ENCODE results near the gene PRSS38. TPM values are rescaled to one million over a fixed set of nuclear protein-coding genes. Genes with fewer than 3 reads are reported as not detected.

The PRSS38 gene
- total RNA-seq, 1 donor from 2014 or later = not detected

DNA sequence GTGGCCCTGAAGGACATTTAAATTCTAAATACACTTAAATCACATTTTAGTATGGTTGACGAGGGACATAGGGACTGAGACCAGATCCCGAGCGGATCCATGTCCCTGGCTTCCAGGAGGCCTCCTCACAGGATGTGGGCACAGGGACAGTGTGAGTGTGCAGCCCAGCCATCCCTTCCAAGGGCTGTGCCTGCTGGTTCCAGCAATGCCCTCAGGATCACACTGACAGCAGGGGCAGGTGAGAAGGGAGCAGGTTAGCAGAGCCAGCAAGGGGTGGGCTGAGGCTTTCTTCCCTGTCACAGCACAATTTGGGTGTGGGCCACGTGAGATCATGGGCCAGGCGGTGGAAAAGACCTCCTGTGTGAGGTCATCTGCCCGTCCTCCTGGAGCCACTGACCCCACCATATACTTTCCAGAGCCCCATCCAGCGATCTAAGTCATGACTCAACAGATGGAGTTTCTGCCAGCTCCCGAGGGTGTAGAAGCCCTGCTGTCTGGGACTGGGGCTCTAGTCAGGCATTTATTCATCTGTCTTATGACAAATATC, 37.0 kb upstream of the PRSS38 start:
- H3K27ac ChIP-seq (ENCODE audit: low read depth, low read length) = no peak overlapping the region
- no peak overlapping the region for H3K4me3 ChIP-seq (ENCODE audit: low read length in 3 of 3)
- peaks cover 13 to 25% (median 19%) of the 10 kb centered on the region in 3 donors for H3K4me1 ChIP-seq (ENCODE audit: control insufficient read depth in 3 of 3, insufficient read depth in 3 of 3, low read length in 3 of 3)
- no peaks in the 10 kb centered on the region for H3K27me3 ChIP-seq (ENCODE audit: control insufficient read depth in 3 of 3, insufficient read depth in 3 of 3, low read length in 3 of 3)
- no peaks in the 10 kb centered on the region for H3K9me3 ChIP-seq (ENCODE audit: control insufficient read depth in 3 of 3, low read length in 3 of 3)
- peaks cover 5 to 19% (median 15%) of the 10 kb centered on the region in 3 donors for H3K36me3 ChIP-seq (ENCODE audit: control insufficient read depth in 3 of 3, insufficient read depth in 3 of 3, low read length in 3 of 3)
- no peak overlapping the region for H3K9ac ChIP-seq (ENCODE audit: low read depth in 1 of 3, low read length in 3 of 3)

DNA sequence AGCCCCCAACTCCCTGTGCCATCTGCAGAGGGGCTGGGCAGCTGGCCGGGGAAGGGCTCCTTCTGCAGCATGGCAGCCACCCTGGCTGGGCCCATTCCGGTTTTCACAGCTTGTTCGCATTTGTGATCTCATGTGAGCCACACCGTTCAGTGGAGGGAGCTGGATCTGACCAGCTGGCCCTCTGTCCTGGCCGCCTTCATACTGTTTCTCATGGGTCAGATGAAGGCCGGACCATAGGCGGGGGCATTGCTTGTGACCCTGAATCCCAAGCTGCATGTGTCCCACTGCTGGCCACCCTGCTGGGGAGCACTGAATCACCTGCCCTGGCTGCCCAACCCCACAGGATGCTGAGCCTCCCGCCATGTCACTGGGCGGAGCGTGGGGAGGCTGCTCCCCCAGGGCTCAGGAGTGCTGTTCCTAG, 36.4 kb upstream of the PRSS38 start:
- peaks cover 13 to 25% (median 19%) of the 10 kb centered on the region in 3 donors for H3K4me1 ChIP-seq (ENCODE audit: control insufficient read depth in 3 of 3, insufficient read depth in 3 of 3, low read length in 3 of 3)
- H3K9ac ChIP-seq (ENCODE audit: low read depth in 1 of 3, low read length in 3 of 3) = peak overlapping the region in 1 of 3 donors; percentile 16
- H3K36me3 ChIP-seq (ENCODE audit: control insufficient read depth in 3 of 3, insufficient read depth in 3 of 3, low read length in 3 of 3) = peaks cover 5 to 16% (median 14%) of the 10 kb centered on the region in 3 donors
- H3K4me3 ChIP-seq (ENCODE audit: low read length in 3 of 3) = no peak overlapping the region
- no peaks in the 10 kb centered on the region for H3K27me3 ChIP-seq (ENCODE audit: control insufficient read depth in 3 of 3, insufficient read depth in 3 of 3, low read length in 3 of 3)
- H3K9me3 ChIP-seq (ENCODE audit: control insufficient read depth in 3 of 3, low read length in 3 of 3) = no peaks in the 10 kb centered on the region
- H3K27ac ChIP-seq (ENCODE audit: low read depth, low read length) = no peak overlapping the region

DNA sequence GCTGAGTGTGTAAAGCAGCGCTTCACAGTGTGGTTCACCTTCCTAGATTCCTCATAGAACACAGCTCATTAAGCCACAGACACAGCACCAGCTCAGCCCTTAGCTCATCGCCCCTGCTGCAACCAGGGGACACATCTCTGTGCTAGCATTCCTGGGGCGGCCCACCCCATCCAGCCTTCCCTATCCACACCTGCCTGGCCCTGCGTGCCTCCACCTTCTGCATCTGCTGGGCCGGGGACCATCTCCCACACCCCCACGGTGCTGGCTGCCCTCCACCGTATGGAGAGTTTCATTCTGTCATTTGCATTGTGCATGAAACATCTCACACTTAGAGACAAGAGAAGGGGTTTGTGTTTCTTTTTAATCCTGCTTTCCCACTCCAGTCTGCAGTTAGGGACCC, 35.8 kb upstream of the PRSS38 start:
- Histone ChIP-seq H3K27ac (ENCODE audit: low read depth, low read length) (no peak overlapping the region), H3K9me3 (ENCODE audit: control insufficient read depth in 3 of 3, low read length in 3 of 3) (no peaks in the 10 kb centered on the region), H3K9ac (ENCODE audit: low read depth in 1 of 3, low read length in 3 of 3) (no peak overlapping the region), H3K27me3 (ENCODE audit: control insufficient read depth in 3 of 3, insufficient read depth in 3 of 3, low read length in 3 of 3) (no peaks in the 10 kb centered on the region), H3K36me3 (ENCODE audit: control insufficient read depth in 3 of 3, insufficient read depth in 3 of 3, low read length in 3 of 3) (peaks cover 5 to 13% (median 9%) of the 10 kb centered on the region in 3 donors), H3K4me3 (ENCODE audit: low read length in 3 of 3) (no peak overlapping the region), H3K4me1 (ENCODE audit: control insufficient read depth in 3 of 3, insufficient read depth in 3 of 3, low read length in 3 of 3) (peaks cover 13 to 21% (median 15%) of the 10 kb centered on the region in 3 donors)

DNA sequence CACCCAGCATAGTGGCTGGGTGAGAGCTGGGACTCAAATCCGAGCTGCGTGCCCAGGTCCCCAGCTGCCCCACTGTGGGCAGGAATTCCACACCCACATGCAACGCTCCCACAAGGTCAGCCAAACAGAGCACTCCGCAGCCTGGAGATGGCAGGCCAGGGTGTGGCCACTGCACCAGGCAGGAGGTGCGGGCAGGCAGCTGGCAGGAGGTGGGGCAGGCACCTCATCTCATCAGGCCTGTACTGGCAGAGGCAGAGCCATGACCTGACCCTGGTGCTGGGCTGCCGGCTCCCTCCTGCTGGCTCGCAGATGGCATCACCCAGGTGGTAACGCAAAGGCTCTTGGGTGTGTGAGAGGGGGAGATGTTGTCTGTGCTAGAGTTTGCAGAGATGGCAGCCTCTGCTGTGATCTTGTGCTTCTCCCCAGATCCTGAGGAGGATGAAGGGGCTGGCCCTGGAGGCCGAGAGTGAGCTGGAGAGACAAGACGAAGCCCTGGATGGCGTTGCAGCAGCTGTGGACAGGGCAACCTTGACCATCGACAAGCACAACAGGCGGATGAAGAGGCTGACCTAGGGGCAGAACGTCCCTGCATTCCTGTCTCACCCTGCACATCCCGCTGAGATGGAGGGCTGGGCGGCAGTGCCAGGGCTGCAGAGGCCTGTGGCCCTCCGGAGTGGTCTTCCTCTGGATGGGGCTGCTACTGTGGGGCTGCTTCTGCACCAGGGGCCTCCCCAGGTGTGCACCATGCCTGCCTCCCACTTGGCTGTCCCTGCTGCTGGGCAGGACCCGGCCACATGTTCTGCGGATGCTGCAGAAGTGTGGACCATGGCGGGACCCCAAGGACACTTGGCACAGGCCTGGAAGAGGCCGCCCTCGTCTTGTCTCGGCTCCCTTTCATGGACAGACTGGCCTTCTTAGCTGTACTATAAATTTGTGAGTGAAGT, 35.1 kb upstream of the PRSS38 start:
- Histone ChIP-seq H3K4me3 (ENCODE audit: low read length in 3 of 3) (no peak overlapping the region), H3K27ac (ENCODE audit: low read depth, low read length) (no peak overlapping the region), H3K36me3 (ENCODE audit: control insufficient read depth in 3 of 3, insufficient read depth in 3 of 3, low read length in 3 of 3) (peaks cover 5 to 13% (median 9%) of the 10 kb centered on the region in 3 donors)

DNA sequence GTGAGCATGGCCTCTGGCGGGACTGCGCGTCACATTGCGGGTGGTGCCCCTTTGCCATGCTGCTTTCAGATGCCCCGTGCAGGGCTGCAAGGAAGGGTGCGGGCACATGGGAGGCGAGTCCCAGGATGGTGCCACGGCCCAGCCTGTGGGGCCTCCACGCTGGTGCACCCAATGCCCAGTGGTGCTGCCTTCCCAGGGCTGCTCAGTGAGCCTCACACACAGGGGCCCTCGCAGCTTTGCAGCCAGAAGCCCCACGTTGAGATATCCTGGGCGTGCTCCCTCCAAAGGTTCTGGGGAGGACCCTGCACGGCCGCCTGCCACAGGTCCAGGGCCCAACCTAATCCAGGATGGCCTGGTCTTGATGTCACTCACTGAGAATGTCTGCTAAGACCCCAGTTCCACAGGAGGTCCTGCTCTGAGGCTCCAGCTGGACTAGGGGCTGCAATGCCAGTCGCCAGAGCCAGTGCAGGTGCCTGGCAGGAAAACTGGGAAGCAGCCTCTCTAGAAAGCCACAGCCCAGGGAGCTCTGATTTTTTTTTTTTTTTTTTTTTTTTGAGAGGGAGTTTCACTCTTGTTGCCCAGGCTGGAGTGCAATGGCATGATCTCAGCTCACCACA, 34.1 kb upstream of the PRSS38 start:
- Histone ChIP-seq H3K36me3 (ENCODE audit: control insufficient read depth in 3 of 3, insufficient read depth in 3 of 3, low read length in 3 of 3) (peaks cover 3 to 6% (median 5%) of the 10 kb centered on the region in 3 donors), H3K9ac (ENCODE audit: low read depth in 1 of 3, low read length in 3 of 3) (no peak overlapping the region), H3K9me3 (ENCODE audit: control insufficient read depth in 3 of 3, low read length in 3 of 3) (no peaks in the 10 kb centered on the region), H3K27ac (ENCODE audit: low read depth, low read length) (no peak overlapping the region), H3K4me1 (ENCODE audit: control insufficient read depth in 3 of 3, insufficient read depth in 3 of 3, low read length in 3 of 3) (peaks cover 12 to 26% (median 21%) of the 10 kb centered on the region in 3 donors), H3K27me3 (ENCODE audit: control insufficient read depth in 3 of 3, insufficient read depth in 3 of 3, low read length in 3 of 3) (peaks cover 0 to 3% (median 0%) of the 10 kb centered on the region in 3 donors), H3K4me3 (ENCODE audit: low read length in 3 of 3) (no peak overlapping the region)

More for the DNA sequence above, 35.1 kb upstream of the PRSS38 start:
- no peaks in the 10 kb centered on the region for H3K9me3 ChIP-seq (ENCODE audit: control insufficient read depth in 3 of 3, low read length in 3 of 3)
- no peaks in the 10 kb centered on the region for H3K27me3 ChIP-seq (ENCODE audit: control insufficient read depth in 3 of 3, insufficient read depth in 3 of 3, low read length in 3 of 3)
- H3K4me1 ChIP-seq (ENCODE audit: control insufficient read depth in 3 of 3, insufficient read depth in 3 of 3, low read length in 3 of 3) = peaks cover 10 to 17% (median 13%) of the 10 kb centered on the region in 3 donors
- no peak overlapping the region for H3K9ac ChIP-seq (ENCODE audit: low read depth in 1 of 3, low read length in 3 of 3)

DNA sequence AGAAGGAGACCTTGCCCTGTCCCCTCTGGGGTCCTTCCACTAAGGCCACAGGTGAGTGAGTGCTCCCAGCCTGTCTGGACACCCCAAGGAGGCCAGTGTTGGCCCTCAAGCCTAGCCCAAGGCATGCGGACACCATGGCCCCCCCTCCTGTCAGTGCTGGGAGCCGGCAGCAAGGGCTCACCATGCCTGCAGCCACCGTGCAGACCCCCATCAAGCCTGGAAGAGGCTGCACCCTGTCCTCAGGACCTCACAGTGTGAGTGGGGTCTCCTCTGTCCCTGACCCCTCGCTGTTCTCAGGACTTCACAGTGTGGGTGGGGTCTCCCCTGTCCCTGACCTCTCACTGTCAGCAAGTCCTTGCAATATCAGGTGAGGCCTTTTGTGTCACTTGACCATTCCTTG, 33.2 kb upstream of the PRSS38 start:
- Histone ChIP-seq H3K27me3 (ENCODE audit: control insufficient read depth in 3 of 3, insufficient read depth in 3 of 3, low read length in 3 of 3) (peaks cover 0 to 3% (median 0%) of the 10 kb centered on the region in 3 donors), H3K4me1 (ENCODE audit: control insufficient read depth in 3 of 3, insufficient read depth in 3 of 3, low read length in 3 of 3) (peaks cover 20 to 34% (median 29%) of the 10 kb centered on the region in 3 donors), H3K4me3 (ENCODE audit: low read length in 3 of 3) (no peak overlapping the region), H3K9me3 (ENCODE audit: control insufficient read depth in 3 of 3, low read length in 3 of 3) (no peaks in the 10 kb centered on the region), H3K27ac (ENCODE audit: low read depth, low read length) (no peak overlapping the region), H3K36me3 (ENCODE audit: control insufficient read depth in 3 of 3, insufficient read depth in 3 of 3, low read length in 3 of 3) (peaks cover 3 to 5% (median 5%) of the 10 kb centered on the region in 3 donors), H3K9ac (ENCODE audit: low read depth in 1 of 3, low read length in 3 of 3) (no peak overlapping the region)

DNA sequence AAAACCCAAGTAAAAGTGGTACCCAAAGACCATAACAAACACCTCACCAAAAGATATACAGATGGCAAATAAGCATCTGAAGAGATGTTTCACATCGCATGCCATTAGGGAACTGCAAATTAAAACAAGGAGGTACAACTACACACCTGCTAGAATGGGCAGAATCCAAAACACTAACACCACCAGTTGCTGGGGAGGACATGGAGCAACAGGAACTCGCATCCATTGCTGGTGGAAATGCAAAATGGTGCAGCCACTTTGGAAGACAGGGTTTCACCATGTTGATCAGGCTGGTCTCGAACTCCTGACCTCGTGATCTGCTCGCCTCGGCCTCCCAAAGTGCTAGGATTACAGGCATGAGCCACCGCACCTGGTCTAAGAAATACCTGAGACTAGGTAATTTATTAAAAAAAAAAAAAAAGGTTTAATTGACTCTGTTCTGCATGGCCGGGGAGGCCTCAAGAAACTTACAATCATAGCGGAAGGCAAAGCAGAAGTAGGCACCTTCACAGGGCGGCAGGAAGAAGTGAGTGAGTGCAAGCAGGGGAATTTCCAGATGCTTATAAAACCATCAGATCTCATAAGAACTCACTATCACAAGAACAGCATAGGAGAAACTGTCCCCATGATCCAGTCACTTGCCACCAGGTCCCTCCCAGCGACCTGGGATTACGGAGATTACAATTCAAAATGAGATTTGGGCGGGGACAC, 30.2 kb upstream of the PRSS38 start:
- Histone ChIP-seq H3K9me3 (ENCODE audit: control insufficient read depth in 3 of 3, low read length in 3 of 3) (no peaks in the 10 kb centered on the region), H3K27ac (ENCODE audit: low read depth, low read length) (no peak overlapping the region), H3K4me1 (ENCODE audit: control insufficient read depth in 3 of 3, insufficient read depth in 3 of 3, low read length in 3 of 3) (peaks cover 19 to 27% (median 24%) of the 10 kb centered on the region in 3 donors), H3K9ac (ENCODE audit: low read depth in 1 of 3, low read length in 3 of 3) (no peak overlapping the region), H3K27me3 (ENCODE audit: control insufficient read depth in 3 of 3, insufficient read depth in 3 of 3, low read length in 3 of 3) (peaks cover 0 to 3% (median 0%) of the 10 kb centered on the region in 3 donors), H3K4me3 (ENCODE audit: low read length in 3 of 3) (no peak overlapping the region), H3K36me3 (ENCODE audit: control insufficient read depth in 3 of 3, insufficient read depth in 3 of 3, low read length in 3 of 3) (peaks cover 3 to 5% (median 5%) of the 10 kb centered on the region in 3 donors)

DNA sequence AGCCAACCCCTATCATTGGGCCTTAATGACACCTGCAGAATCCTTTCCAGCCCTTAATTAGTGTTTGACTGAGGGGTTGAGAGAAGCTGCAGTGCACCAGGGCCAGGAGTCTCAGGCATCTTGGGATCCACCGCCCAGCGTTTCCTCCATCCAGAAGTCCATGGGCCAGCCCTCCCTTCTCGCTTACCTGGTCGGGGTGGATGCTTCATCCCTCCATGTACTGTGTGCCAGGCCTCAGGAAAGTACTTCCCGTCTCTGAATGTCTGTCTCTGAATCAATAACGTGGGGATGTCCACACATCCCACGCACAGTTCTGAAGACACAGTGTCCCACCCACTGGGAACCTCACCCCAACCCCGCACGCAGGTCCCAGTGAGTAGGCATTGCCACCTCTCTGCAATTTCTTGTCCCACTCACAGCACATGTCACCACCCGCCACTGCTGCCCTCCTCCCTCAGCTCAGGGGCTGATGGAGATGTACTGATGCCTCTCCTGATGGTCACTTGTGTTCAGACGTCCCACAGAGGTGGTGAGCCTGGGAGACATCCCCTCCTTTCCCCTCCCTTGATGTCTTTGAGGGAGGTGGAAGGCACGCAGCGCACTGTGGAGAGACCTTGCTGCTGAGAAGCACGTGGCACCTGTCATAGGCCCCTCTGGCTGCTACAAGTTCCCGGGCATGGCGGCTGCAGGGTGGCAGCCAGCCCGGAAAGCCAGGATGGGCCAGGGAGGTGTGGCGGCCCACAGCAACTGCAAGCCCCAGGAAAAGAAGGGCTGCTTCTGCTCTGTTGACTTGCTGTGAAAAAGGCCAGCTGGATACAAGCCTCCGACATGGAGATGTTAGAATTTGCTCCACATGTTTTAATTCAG, 29.4 kb upstream of the PRSS38 start:
- H3K27ac ChIP-seq (ENCODE audit: low read depth, low read length) = peak overlapping the region; percentile 76
- peaks cover 0 to 3% (median 0%) of the 10 kb centered on the region in 3 donors for H3K27me3 ChIP-seq (ENCODE audit: control insufficient read depth in 3 of 3, insufficient read depth in 3 of 3, low read length in 3 of 3)
- no peaks in the 10 kb centered on the region for H3K9me3 ChIP-seq (ENCODE audit: control insufficient read depth in 3 of 3, low read length in 3 of 3)
- peaks cover 19 to 27% (median 24%) of the 10 kb centered on the region in 3 donors for H3K4me1 ChIP-seq (ENCODE audit: control insufficient read depth in 3 of 3, insufficient read depth in 3 of 3, low read length in 3 of 3)
- peak overlapping the region in 2 of 3 donors; percentile 86 to 91 for H3K9ac ChIP-seq (ENCODE audit: low read depth in 1 of 3, low read length in 3 of 3)
- peak overlapping the region in 2 of 3 donors; percentile 77 to 88 for H3K4me3 ChIP-seq (ENCODE audit: low read length in 3 of 3)
- H3K36me3 ChIP-seq (ENCODE audit: control insufficient read depth in 3 of 3, insufficient read depth in 3 of 3, low read length in 3 of 3) = peaks cover 0 to 2% (median 0%) of the 10 kb centered on the region in 3 donors
